Measurements from ENCODE around the gene SLC25A22.

GRCh38 chr11:803770-804598, 5.9 kb upstream of the SLC25A22 start:
- TF ChIP-seq POLR2AphosphoS5 (IDR thresholded peaks at IDR 0.05; ENCODE audit: low read depth) = no peak
- TF ChIP-seq CTCF (IDR thresholded peaks at IDR 0.05; ENCODE audit: insufficient read depth, low read length) = no peak
